ENCODE data around the gene RANBP3L.

DNA sequence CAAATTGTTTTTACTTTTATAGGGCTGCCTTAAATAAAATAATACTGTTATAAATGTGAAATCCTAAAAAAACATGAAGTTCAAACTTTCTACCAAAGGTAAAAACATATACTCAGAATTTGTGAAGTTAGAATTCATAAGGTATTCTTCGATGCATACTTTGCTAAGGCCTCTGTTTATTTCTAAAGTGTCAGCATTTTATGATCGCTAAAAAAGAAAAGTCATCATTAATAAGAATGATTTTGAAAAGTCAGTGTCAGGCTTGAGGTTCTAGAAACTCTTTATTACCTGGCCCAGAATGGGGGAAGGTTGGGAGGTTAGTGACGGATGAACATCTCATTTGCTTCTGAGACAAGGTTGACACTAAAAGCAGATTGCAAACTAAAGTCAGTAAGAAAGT lies 33.8 kb downstream of the RANBP3L start:
- TF ChIP-seq DPF2 (IDR thresholded peaks at IDR 0.05) (no peak), CBX5 (IDR thresholded peaks at IDR 0.05; ENCODE audit: low read depth) (no peak), EZH2 (IDR thresholded peaks at IDR 0.05; ENCODE audit: borderline replicate concordance, control insufficient read depth, low read depth, low read length) (no peak)
- TF ChIP-seq, protein P1, sequence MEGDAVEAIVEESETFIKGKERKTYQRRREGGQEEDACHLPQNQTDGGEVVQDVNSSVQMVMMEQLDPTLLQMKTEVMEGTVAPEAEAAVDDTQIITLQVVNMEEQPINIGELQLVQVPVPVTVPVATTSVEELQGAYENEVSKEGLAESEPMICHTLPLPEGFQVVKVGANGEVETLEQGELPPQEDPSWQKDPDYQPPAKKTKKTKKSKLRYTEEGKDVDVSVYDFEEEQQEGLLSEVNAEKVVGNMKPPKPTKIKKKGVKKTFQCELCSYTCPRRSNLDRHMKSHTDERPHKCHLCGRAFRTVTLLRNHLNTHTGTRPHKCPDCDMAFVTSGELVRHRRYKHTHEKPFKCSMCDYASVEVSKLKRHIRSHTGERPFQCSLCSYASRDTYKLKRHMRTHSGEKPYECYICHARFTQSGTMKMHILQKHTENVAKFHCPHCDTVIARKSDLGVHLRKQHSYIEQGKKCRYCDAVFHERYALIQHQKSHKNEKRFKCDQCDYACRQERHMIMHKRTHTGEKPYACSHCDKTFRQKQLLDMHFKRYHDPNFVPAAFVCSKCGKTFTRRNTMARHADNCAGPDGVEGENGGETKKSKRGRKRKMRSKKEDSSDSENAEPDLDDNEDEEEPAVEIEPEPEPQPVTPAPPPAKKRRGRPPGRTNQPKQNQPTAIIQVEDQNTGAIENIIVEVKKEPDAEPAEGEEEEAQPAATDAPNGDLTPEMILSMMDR (IDR thresholded peaks at IDR 0.05 in 2 of 3, conservative IDR thresholded peaks at IDR 0.05 in 1 of 3; ENCODE audit: control insufficient read depth in 2 of 3, extremely low read depth in 1 of 3, insufficient read depth in 1 of 3, low read depth in 3 of 3, low read length in 3 of 3): no peak
